NCI-H2196 treated with DMSO at 0.1 percent for 48 hours (cell line): ENCODE data around the gene IFT20.

Experiments
- DNase-seq: peaks from one replicate; lab custom pipeline; 2025; ENCODE audit not compliant: unreplicated experiment; lab: John Stamatoyannopoulos, UW

Gene IFT20, protein sequence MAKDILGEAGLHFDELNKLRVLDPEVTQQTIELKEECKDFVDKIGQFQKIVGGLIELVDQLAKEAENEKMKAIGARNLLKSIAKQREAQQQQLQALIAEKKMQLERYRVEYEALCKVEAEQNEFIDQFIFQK

GRCh38 chr17:28335201-28335958 lies at the start of gene IFT20, which contains the start of gene TNFAIP1:
TSS of gene IFT20 (minus strand) at chr17:28335472. CDS start at chr17:28331985, 3,487 bp downstream.
TSS of gene TNFAIP1 (plus strand) at chr17:28335761. CDS start at chr17:28339522, 3,761 bp downstream.
- DNase-seq, result peak; percentile 89

DNA sequence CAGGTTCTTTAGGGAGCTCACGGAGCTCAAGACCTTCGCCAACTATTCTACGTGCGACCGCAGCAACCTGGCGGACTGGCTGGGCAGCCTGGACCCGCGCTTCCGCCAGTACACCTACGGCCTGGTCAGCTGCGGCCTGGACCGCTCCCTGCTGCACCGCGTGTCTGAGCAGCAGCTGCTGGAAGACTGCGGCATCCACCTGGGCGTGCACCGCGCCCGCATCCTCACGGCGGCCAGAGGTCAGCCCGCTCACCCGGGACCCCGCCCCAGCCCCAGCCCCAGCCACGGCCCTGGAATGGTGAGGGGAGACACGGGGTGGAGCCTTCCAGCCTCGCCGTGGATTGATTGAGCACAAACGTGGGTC lies 49.7 kb upstream of the IFT20 start:
- DNase-seq, result no peak

- peak; percentile 40 for DNase-seq
Measured at GRCh38 chr17:28384281-28385036, 49.2 kb upstream of the IFT20 start.

- DNase-seq, result no peak
Measured at GRCh38 chr17:28381141-28381825, 46.0 kb upstream of the IFT20 start.

DNA sequence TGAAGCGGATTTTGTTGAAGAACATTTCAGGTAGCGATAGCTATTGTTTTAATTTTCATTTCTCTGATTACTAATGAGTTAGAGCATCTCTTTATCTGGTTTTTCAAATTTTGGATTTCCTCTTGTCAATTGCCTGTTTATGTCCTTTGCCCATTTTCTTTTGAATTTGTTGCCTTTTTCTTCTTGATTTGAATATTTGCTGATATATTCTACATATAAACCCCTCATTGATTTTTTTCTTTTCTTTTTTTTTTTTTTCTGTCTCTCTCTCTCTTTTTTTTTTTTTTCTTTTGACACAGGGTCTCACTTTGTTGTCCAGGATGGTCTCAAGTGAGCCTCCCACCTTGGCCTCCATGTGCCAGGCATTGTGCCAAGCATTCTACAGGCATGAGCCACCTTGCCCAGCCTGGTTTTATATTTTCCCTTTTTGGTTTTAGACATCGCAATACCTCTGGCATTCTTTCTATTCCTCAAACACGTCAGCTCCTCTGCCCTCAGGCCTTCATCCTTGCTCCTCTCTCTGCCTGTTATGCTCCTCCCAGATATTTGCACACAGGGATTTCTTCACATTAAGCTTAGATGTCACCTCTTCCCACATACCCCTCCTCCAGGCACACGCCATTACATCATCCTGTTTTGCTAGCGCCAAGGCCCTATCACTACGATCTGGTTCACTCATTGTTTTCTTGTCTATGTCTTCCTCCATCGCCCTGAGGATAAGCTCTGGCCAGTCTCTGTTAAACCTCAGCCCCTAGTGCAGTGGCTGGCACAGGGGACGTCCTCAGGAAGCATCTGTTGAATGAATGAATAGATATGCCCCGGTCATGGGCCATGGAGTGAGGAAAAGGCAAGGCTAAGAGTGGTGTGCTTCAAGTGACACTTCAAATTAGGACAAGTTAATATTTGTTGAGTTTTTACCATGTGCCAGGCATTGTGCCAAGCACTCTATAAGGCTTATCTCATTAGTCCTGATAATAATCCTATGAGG lies 44.8 kb upstream of the IFT20 start:
- DNase-seq, result peak; percentile 2

DNA sequence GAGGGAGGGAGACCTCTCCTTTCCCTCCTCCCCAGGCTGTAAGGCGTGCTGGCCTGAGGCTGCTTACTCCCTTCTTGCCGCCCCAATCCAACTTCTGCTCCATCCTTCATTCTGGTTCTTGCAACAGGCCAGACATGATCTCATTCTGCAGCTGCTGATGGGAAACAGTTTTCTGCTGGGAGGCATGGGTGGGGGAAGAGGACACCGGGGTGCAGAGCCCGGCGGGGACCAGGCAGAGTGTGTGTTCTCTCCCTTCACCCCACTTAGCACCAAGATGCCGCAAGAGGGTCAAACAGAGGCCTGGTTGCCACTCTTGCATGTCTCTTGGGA lies 37.6 kb upstream of the IFT20 start:
- no peak for DNase-seq

DNA sequence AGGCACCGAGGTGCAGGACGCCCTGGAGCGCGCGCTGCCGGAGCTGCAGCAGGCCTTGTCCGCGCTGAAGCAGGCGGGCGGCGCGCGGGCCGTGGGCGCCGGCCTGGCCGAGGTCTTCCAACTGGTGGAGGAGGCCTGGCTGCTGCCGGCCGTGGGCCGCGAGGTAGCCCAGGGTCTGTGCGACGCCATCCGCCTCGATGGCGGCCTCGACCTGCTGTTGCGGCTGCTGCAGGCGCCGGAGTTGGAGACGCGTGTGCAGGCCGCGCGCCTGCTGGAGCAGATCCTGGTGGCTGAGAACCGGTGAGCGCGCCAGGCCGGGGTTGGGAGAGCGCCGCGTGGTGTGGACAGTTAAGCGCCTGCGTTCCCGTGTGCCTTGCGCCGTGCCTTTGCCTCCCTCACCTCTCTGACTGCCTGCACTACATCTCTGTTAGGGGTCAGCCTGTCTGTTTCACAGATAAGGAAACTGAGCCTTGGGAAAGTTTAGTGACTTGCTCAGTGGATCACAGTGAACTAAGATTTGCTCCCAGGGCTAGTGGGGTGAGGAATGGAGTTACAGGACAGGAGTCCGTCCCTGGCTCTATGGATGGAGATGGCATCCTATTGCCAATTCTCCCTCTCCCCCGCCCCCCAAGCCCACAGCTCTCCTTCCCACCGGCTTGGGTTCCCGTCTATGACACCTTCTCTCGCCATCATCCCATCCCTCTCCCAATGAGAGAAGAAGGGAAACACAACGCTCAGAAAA lies 37.1 kb upstream of the IFT20 start:
- DNase-seq, result no peak

- peak; percentile 60 for DNase-seq
Measured at GRCh38 chr17:28371245-28372202, 36.3 kb upstream of the IFT20 start, which contains the start of gene SARM1. TSS of gene SARM1 (plus strand) at chr17:28371694. CDS start at chr17:28372033, 339 bp downstream.

DNA sequence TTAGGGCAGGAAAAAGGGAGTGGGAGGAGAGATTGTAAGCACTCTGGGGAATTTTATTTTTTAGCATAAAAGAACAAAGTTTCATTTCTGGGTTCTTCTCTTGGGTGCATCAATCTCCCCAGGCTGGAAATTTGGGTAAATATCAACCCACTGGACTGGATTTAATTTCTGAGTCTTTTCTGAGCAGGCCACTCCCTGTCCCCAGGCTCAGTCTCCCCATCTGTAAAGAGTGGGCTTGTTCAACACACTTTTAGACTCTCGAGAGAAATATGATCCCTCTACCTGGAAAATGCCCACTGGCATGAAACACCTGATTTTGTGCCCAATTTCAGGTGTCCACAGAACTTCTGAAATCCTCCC lies 35.5 kb upstream of the IFT20 start:
- DNase-seq, result no peak

GRCh38 chr17:28370035-28370743 lies 34.9 kb upstream of the IFT20 start, which contains the start of gene VTN:
TSS of gene VTN (minus strand) at chr17:28370307. CDS start at chr17:28370203, 104 bp downstream.
- DNase-seq, result peak; percentile 15

- no peak for DNase-seq
Measured at GRCh38 chr17:28369684-28370034, 34.4 kb upstream of the IFT20 start.

GRCh38 chr17:28368915-28369683 lies 33.8 kb upstream of the IFT20 start:
- no peak for DNase-seq

DNA sequence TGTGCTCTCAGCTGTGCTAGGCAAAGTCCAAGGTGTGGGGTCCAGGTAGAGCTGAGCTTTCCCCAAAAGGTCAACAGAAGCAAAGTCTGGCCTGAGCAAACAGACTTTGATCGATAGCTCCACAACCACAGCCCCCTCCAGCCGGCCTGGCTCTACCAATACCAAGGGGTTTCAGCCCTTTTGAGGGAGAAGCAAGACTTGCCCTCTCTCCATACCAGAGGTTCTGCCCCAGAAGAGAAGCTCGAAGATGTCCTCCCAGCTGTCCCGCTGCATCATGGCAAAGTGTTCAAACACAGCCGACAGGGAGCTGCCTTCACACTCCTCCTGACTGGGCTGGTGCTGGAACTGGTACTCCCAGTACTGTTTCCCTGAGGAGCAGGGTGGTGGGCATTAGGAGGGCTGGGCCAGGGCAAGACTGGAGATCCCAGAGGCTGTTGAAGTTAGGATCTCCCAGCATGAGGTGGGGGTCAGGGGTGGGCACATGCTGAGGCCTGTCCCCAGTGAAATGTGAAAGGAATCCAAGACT lies 33.1 kb upstream of the IFT20 start:
- no peak for DNase-seq

DNA sequence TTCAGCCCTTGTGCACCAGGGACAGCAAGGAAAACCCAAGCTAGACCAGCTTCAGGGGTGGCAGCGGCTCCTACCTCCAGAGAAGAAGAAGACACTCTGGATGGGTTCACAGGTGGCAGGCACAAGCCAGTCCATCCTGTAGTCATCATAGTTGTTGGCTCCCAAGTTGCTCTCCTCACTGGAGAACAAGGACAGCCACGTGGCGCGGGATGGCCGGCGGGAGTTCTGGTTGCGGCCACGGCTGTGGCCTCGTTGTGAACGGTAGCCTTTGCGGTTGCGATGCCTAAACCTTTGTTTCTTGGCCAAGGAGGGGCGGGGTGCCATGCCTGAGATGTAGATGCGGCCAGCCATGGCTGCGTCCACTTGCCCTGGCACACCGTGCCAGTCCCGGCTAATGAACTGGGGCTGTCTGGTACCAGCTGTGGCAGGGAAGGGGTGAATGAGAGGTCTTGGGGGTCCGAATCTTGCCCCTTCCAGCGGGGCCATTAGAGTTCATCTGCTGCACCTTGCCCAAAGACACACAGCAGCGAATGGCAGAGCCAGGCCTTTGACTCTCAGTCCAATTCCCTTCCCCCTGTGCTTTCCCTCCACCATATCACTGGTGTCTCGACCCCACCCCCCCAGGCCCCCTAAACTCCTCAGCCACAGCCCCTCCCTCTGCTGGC lies 32.5 kb upstream of the IFT20 start:
- no peak for DNase-seq

GRCh38 chr17:28366605-28367004 lies 31.3 kb upstream of the IFT20 start:
- no peak for DNase-seq

DNA sequence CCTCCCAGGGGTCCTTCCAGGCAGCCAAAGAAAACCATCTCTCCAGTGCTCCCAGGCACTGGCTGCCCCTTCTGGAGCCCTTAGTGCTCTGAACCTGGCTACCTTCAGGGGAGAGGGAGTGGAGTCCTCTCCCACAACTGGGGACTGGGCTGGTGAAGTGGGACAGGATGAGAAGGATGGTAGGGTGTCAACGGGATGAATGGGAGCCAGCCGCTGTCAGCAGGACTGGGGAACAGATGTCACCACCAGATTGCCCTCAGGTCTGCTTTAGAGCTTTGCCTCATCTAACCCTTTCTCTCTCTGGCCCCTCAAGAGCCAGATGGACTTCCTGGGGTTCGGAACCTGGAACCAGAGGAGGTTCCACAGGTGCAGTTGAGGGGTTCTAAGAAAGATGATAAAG lies 30.2 kb upstream of the IFT20 start:
- no peak for DNase-seq
